Esophagus squamous epithelium (tissue), 5 donors: ENCODE data around the gene TRIM68. TPM values are rescaled to one million over a fixed set of nuclear protein-coding genes. Genes with fewer than 3 reads are reported as not detected.

Source experiments
- DNase-seq: peaks from one replicate; lab custom pipeline; 2025; lab: John Stamatoyannopoulos, UW
- H3K27ac ChIP-seq, 4 donors: fragments of 200-600 bp; sonication (generic); one replicate each; pipeline ENCODE4 v1.5.1; 2016 to 2019; ENCODE audit warnings: mild to moderate bottlenecking in 1 of 4
- H3K27me3 ChIP-seq, 4 donors: fragments of 200-600 bp; sonication (generic); 1 replicate in 3 of 4; 2 replicates in 1 of 4; pipeline versions ENCODE4 v1.5.1 to v1.6.0; 2017 to 2021; ENCODE audit warnings: antibody characterized with exemption in 1 of 4
- H3K36me3 ChIP-seq, 3 donors: fragments of 200-600 bp; sonication (generic); one replicate each; pipeline ENCODE4 v1.5.1; 2016 to 2019
- H3K4me1 ChIP-seq, 3 donors: fragments of 200-600 bp; sonication (generic); one replicate each; pipeline ENCODE4 v1.5.1; 2017 to 2019
- H3K4me3 ChIP-seq, 4 donors: fragments of 200-600 bp; sonication (generic); 1 replicate in 3 of 4; 2 replicates in 1 of 4; pipeline ENCODE4 v1.5.1; 2016 to 2019; ENCODE audit warnings: mild to moderate bottlenecking in 2 of 4, moderate library complexity in 1 of 4
- H3K9me3 ChIP-seq, 3 donors: fragments of 200-600 bp; sonication (generic); one replicate each; pipeline ENCODE4 v1.5.1; 2016 to 2019
- CTCF ChIP-seq, 6 experiments: fragments of 450-650 bp in 4 of 6; fragments of 200-600 bp in 2 of 6; sonication (generic) in 2 of 6; IDR thresholded peaks; one replicate each; pipeline ENCODE4 v1.5.1; 2016 to 2019; ENCODE audit warnings: antibody characterized with exemption in 6 of 6, mild to moderate bottlenecking in 4 of 6, moderate library complexity in 4 of 6
- POLR2A ChIP-seq, 4 donors: fragments of 450-650 bp; IDR thresholded peaks; one replicate each; pipeline ENCODE4 v1.6.1; 2017; ENCODE audit warnings: antibody characterized with exemption in 4 of 4, mild to moderate bottlenecking in 4 of 4, moderate library complexity in 3 of 4
- WGBS, 2 donors: methylation state at CpG; one replicate each; pipeline ENCODE4 v1.1.5; 2018; 5-methylcytosine and 5-hydroxymethylcytosine counted together
- intact Hi-C: fragments of 100-400 bp; cut with DNase I; formaldehyde crosslinking; loops from one replicate; pipeline ENCODE4 v1.15.0; 2022
- total RNA-seq, 4 donors: library from RNA; depleted of rRNA; stranded (reverse); fragments of >200 nt; gene quantifications; one replicate each; pipeline ENCODE4 v1.1.0, GENCODE V29; 2016
- donor health status: DM: yes; HTN: yes; CAD: no.

TRIM68 gene
- total RNA-seq, 4 donors from 2014 or later, result 6.2 to 12.1 (median 10.0) TPM

DNA sequence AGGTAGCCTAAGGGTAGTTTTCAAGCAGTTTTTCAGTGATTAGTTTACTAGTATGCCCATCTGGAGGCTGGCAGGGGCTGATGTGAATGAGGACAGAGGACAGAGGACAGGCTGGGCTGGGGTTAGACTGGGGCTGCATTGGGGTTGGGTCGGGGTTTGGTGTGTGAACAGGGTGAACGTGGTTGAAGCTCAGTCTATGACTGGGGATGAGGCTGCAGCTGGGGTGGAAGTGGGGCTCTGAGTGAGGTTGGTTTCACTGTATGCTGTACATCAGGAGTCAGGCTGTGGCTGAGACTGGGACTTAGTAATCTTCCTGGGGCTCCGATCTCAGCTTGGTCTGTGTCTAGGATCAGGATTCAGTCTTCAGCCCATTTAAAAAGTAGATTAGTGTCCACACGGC is 36.2 kb upstream of the TRIM68 start:
- no peak for TF ChIP-seq CTCF (IDR thresholded peaks at IDR 0.05)
- no peak for TF ChIP-seq POLR2A (IDR thresholded peaks at IDR 0.05)
- WGBS, 2 donors, result 50 to 63% methylated on average over 4 of the region's 4 CpGs
- Histone ChIP-seq H3K9me3 (no peaks in the 10 kb centered on the region), H3K4me3 (peak overlapping the region in 1 of 4 donors; percentile 26), H3K27ac (no peak overlapping the region), H3K4me1 (peaks cover 0 to 5% (median 0%) of the 10 kb centered on the region in 3 donors), H3K27me3 (no peaks in the 10 kb centered on the region), H3K36me3 (no peaks in the 10 kb centered on the region)
- intact Hi-C loops, result no loop called here
- no peak for DNase-seq

GRCh38 chr11:4643682-4644081 is 35.7 kb upstream of the TRIM68 start, which contains the start of gene OR51E1:
Gene OR51E1 (plus strand): TSS chr11:4643982. CDS start chr11:4652527, 8,545 bp downstream.
- no peak for DNase-seq
- Histone ChIP-seq H3K27me3 (no peaks in the 10 kb centered on the region), H3K36me3 (no peaks in the 10 kb centered on the region), H3K4me3 (peak within 1 kb of the TSS in 1 of 4 donors; percentile 26), H3K4me1 (peaks cover 0 to 5% (median 0%) of the 10 kb centered on the region in 3 donors), H3K9me3 (no peaks in the 10 kb centered on the region), H3K27ac (peak within 1 kb of the TSS in 1 of 4 donors; percentile 14)
- TF ChIP-seq POLR2A (IDR thresholded peaks at IDR 0.05), result no peak
- TF ChIP-seq CTCF (IDR thresholded peaks at IDR 0.05), result no peak
- 54 to 84% methylated on average over 2 to 3 of the region's 3 CpGs for WGBS, 2 donors
- intact Hi-C loops, result no loop called here

DNA sequence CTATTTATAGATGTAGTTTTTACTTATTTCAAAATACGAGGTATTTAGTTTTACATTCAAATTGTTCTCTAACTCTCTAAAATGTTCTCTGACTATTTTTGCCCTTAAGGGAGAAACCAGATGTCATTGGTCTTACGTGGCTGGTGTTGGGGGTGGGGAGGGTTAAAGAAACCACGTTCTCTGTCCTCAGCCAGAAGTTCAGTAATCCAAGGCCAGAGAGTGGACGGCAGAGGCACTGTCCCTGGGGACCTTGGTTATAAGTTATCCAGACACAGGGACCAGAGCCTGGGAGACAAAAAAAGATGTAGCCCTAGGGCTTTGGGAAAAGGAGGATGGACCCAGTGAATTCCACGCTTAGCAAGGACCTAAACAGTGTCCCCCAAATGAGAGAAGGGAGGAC is 35.0 kb upstream of the TRIM68 start:
- Histone ChIP-seq H3K4me3 (no peak overlapping the region), H3K36me3 (no peaks in the 10 kb centered on the region), H3K4me1 (peaks cover 0 to 5% (median 0%) of the 10 kb centered on the region in 3 donors), H3K9me3 (no peaks in the 10 kb centered on the region), H3K27ac (peak overlapping the region in 1 of 4 donors; percentile 2), H3K27me3 (no peaks in the 10 kb centered on the region)
- TF ChIP-seq CTCF (IDR thresholded peaks at IDR 0.05) (no peak), POLR2A (IDR thresholded peaks at IDR 0.05) (no peak)
- intact Hi-C loops, result no loop called here
- no peak for DNase-seq
- WGBS, 2 donors, result 23 to 35% methylated on average over 5 of the region's 5 CpGs

DNA sequence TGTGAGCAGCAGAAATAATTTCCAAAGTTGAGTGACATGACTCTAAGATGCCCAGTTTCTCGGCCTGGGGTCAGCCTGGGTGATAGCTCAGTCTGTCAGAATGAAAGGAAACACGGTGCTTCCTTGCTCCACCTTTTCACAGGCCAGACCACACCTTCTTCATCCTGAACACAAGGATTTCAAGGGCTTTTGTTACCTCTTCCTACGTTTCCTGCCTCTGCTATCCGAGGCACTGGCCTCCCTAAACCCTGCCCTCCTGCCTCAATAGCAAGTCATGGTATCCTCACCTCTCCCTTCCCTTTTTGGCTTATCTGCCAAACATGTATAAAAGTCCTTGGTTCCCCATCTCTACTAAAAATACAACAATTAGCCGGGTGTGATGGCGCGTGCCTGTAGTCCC is 34.0 kb upstream of the TRIM68 start:
- Histone ChIP-seq H3K9me3 (no peaks in the 10 kb centered on the region), H3K36me3 (no peaks in the 10 kb centered on the region), H3K27me3 (peaks cover 0 to 7% (median 0%) of the 10 kb centered on the region in 4 donors), H3K27ac (no peak overlapping the region), H3K4me3 (no peak overlapping the region), H3K4me1 (peaks cover 0 to 3% (median 3%) of the 10 kb centered on the region in 3 donors)
- WGBS, 2 donors, result 55 to 61% methylated on average over 4 of the region's 7 CpGs
- intact Hi-C loops, result no loop called here
- TF ChIP-seq CTCF (IDR thresholded peaks at IDR 0.05) (no peak), POLR2A (IDR thresholded peaks at IDR 0.05) (no peak)
- DNase-seq, result no peak

- H3K4me3 ChIP-seq, result no peak overlapping the region
- WGBS, 2 donors, result 79 to 80% methylated on average over 7 of the region's 7 CpGs
- H3K27ac ChIP-seq, result no peak overlapping the region
- intact Hi-C loops, result no loop called here
- no peak for DNase-seq
- no peaks in the 10 kb centered on the region for H3K36me3 ChIP-seq
- peaks cover 0 to 12% (median 0%) of the 10 kb centered on the region in 4 donors for H3K27me3 ChIP-seq
- TF ChIP-seq POLR2A (IDR thresholded peaks at IDR 0.05), result no peak
- TF ChIP-seq CTCF (IDR thresholded peaks at IDR 0.05), result no peak
- H3K4me1 ChIP-seq, result peaks cover 0 to 6% (median 4%) of the 10 kb centered on the region in 3 donors
- no peaks in the 10 kb centered on the region for H3K9me3 ChIP-seq
Measured at GRCh38 chr11:4641501-4641900, 33.5 kb upstream of the TRIM68 start.
